SK-N-MC (cell line): ENCODE data around the gene THADA.

Source experiments
- EZH2 ChIP-seq: fragments of 200-600 bp; sonication (generic); IDR thresholded peaks from one replicate; pipeline ENCODE4 v1.6.1; 2017; ENCODE audit warnings: antibody characterized with exemption
- POLR2AphosphoS5 ChIP-seq: IDR thresholded peaks from 2 replicates; pipeline ENCODE4 v1.6.1; 2012; ENCODE audit warnings: mild to moderate bottlenecking, low read depth, low read length, borderline replicate concordance

DNA sequence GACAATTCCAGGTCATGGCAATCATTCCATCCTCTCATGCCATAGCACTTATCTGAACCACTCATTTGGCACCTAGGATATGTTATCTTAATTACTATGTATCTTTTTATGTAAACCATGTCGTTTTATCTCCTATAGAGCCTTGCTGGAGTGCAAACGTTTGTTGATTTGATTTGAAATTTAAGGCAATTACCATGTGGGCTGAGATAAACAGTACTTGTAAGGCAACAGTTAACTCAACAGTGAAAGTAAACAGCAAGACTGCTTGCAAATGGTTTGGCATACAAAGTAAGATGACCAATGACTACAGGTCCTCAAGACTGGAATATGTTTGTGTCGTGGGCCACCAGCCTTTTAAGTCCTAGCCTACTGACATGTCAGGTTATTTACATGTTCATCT is 235.7 kb downstream of the THADA start:
- no peak for TF ChIP-seq EZH2
- no peak for TF ChIP-seq POLR2AphosphoS5
